DND-41 (cell line): ENCODE measurements around the gene FAM227B.

Experiments
- EZH2 ChIP-seq: IDR thresholded peaks from 3 replicates; pipeline ENCODE4 v1.6.1; 2012; ENCODE audit warnings: borderline replicate concordance, low read depth, mild to moderate bottlenecking, moderate library complexity, low read length, inconsistent platforms; ENCODE audit not compliant: severe bottlenecking
- TF ChIP-seq, protein P1 (sequence below): IDR thresholded peaks from 2 replicates; pipeline ENCODE4 v1.5.1; 2012; ENCODE audit warnings: borderline replicate concordance, low read length, moderate library complexity, mild to moderate bottlenecking; ENCODE audit not compliant: poor library complexity, severe bottlenecking; ENCODE audit errors: extremely low read depth

DNA sequence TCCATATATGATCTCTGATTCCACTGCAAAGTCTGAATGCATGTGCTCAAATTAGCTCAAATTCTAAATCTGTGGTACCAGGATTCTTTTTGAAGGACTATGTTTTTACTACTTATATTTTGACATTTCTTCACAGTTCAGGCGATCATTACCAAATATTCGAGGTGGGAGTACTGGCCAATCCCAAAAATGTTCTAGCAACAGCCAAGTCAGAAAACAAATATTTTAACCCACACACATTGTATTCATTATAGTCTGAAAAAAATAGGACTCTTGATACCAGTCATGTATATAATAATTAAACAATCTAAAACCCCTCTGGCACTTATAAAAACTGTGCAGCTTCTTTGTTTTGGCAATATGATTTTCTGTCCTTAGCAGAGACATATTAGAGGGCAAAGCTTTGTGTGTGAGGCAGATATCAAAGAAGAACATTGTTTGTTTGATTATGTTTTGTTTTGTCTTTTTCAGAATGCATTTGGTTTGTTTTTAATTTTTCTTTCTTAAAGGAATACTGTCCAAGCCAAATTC is 160.1 kb downstream of the FAM227B start:
- TF ChIP-seq, protein P1, sequence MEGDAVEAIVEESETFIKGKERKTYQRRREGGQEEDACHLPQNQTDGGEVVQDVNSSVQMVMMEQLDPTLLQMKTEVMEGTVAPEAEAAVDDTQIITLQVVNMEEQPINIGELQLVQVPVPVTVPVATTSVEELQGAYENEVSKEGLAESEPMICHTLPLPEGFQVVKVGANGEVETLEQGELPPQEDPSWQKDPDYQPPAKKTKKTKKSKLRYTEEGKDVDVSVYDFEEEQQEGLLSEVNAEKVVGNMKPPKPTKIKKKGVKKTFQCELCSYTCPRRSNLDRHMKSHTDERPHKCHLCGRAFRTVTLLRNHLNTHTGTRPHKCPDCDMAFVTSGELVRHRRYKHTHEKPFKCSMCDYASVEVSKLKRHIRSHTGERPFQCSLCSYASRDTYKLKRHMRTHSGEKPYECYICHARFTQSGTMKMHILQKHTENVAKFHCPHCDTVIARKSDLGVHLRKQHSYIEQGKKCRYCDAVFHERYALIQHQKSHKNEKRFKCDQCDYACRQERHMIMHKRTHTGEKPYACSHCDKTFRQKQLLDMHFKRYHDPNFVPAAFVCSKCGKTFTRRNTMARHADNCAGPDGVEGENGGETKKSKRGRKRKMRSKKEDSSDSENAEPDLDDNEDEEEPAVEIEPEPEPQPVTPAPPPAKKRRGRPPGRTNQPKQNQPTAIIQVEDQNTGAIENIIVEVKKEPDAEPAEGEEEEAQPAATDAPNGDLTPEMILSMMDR = no peak
- no peak for TF ChIP-seq EZH2
